Skeletal muscle satellite cell (primary cell): ENCODE results near the gene NOTCH2.
"Not testable (repeated sequence)": the region's sequence is repeated elsewhere in the genome, so short reads cannot be mapped to it uniquely, and the experiment has no call there.

Experiments
- H3K27me3 ChIP-seq: 2 replicates; pipeline ENCODE4 v1.7.0; 2013; ENCODE audit warnings: low read length; ENCODE audit not compliant: control insufficient read depth, insufficient read depth
- H3K36me3 ChIP-seq: 2 replicates; pipeline ENCODE4 v1.7.0; 2013; ENCODE audit warnings: mild to moderate bottlenecking, control low read depth, low read length; ENCODE audit not compliant: insufficient read depth
- H3K4me1 ChIP-seq: 2 replicates; pipeline ENCODE4 v1.7.0; 2013; ENCODE audit warnings: low read length; ENCODE audit not compliant: control insufficient read depth, insufficient read depth
- H3K4me2 ChIP-seq: 2 replicates; pipeline ENCODE4 v1.7.0; 2013; ENCODE audit warnings: mild to moderate bottlenecking, low read length
- H3K4me3 ChIP-seq: 2 replicates; pipeline ENCODE4 v1.7.0; 2013; ENCODE audit warnings: low read length
- H3K9ac ChIP-seq: 2 replicates; pipeline ENCODE4 v1.7.0; 2013; ENCODE audit warnings: mild to moderate bottlenecking, low read depth, low read length, moderate library complexity
- H3K9me3 ChIP-seq: replicated peaks from 2 replicates; pipeline ENCODE4 v1.7.0; 2013; ENCODE audit warnings: mild to moderate bottlenecking, control low read depth, low read length

NOTCH2 gene

GRCh38 chr1:119984771-119985170 is 84.7 kb downstream of the NOTCH2 start:
- Histone ChIP-seq H3K4me3 (no peak overlapping the region), H3K27me3 (no peaks in the 10 kb centered on the region), H3K9me3 (no peaks in the 10 kb centered on the region), H3K36me3 (peaks cover 46% of the 10 kb centered on the region), H3K4me1 (peaks cover 60% of the 10 kb centered on the region), H3K4me2 (no peak overlapping the region), H3K9ac (no peak overlapping the region)

DNA sequence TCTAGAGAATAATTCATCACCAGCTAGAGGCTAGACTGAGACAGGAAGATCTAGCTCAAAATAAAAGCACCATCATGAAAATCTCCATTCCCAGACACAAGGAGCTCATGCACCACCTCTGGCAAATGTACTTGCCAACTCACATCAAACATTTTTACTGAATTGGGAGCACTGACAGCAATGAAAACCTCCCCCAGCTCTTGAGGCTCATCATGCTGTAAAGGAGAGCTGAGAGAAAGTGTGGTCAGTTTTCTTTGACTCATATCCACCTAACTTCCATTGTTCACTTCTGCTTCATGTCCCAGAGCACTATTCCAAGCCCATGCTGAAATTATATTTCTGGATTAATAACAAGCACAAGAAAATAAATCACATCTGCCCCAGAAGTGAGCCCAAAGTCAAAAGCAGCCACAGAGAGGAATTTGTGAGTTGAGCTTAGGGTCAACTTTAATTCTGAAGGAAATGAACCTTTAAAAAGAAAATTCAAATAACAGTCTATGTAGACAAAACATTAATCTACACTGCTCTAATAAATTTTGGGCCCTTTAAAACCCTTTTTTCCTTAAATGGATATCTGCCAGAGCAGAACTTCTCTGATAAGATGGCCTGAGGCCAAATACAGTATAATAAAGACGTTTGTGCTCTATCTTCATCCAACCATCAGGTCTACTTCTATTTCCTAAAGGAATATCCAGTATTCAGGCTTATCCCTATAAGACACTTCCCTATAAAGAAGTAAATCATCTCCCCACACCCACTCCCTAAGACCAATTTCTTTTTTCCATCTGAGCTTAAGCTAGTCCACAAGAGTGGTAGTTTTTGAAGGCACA is 87.3 kb downstream of the NOTCH2 start:
- Histone ChIP-seq H3K4me3 (no peak overlapping the region), H3K4me2 (no peak overlapping the region), H3K36me3 (peaks cover 46% of the 10 kb centered on the region), H3K4me1 (peaks cover 42% of the 10 kb centered on the region), H3K27me3 (no peaks in the 10 kb centered on the region), H3K9me3 (no peaks in the 10 kb centered on the region), H3K9ac (no peak overlapping the region)

DNA sequence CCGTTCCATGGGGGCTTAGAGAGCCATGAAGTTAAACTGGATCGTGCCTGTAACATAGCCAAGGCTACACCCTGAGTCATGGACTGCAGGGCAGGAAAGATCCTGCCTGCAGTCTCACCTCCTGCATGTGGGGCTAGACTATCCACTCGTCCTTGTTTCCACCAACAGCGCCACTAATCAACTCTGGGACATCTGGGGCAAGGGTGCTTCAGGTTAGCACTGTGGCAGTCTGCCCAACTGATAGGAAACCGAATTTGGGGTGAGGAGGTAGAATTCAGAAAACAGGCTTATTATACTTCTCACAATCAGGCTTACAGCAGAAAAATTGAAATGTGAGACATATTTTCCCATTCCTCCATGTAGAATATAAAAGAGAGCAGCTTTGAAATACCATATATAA is 88.0 kb downstream of the NOTCH2 start:
- H3K9ac ChIP-seq: no peak overlapping the region
- H3K4me3 ChIP-seq: no peak overlapping the region
- no peaks in the 10 kb centered on the region for H3K9me3 ChIP-seq
- no peaks in the 10 kb centered on the region for H3K27me3 ChIP-seq
- H3K4me2 ChIP-seq: no peak overlapping the region
- peaks cover 42% of the 10 kb centered on the region for H3K36me3 ChIP-seq
- peaks cover 36% of the 10 kb centered on the region for H3K4me1 ChIP-seq

GRCh38 chr1:119978018-119978505 is 91.4 kb downstream of the NOTCH2 start:
- H3K9me3 ChIP-seq: no peaks in the 10 kb centered on the region
- H3K27me3 ChIP-seq: no peaks in the 10 kb centered on the region
- peaks cover 29% of the 10 kb centered on the region for H3K36me3 ChIP-seq
- H3K4me1 ChIP-seq: peaks cover 19% of the 10 kb centered on the region
- no peak overlapping the region for H3K9ac ChIP-seq
- H3K4me2 ChIP-seq: no peak overlapping the region
- H3K4me3 ChIP-seq: no peak overlapping the region

DNA sequence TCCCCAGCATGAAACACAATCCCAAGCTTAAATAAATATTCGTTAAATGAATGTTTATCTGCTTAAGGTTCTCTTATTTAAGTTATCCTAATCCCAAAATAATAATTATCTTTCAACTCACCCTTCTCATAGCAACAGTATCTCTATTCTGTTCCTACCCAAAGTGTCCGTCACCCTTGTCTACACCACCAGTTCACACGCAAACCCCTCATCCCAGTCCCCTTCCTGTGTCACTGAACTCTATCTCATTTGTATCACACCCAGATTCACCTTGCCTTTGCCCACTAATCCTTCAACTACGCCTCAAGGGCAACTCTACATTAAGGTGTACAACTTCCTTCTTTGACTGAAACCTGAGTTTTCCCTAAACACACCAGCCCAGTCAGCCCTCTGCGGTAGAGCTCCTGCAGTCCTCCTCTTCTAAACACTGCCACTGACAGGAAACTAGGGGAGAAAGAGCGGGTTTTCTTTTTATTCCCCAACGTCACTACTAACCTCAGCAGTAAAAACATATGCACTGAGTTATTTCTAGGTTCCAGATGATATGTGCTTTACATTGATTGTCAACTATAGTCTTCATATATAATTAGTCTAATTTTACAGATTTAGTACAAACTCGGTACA is 92.2 kb downstream of the NOTCH2 start:
- not testable (repeated sequence) for H3K9me3 ChIP-seq, H3K9ac ChIP-seq, H3K4me3 ChIP-seq, H3K4me2 ChIP-seq, H3K27me3 ChIP-seq
- peaks cover 13% of the 10 kb centered on the region for H3K4me1 ChIP-seq
- peaks cover 36% of the 10 kb centered on the region for H3K36me3 ChIP-seq

- H3K27me3 ChIP-seq, H3K4me3 ChIP-seq, H3K9ac ChIP-seq, H3K4me1 ChIP-seq, H3K9me3 ChIP-seq, H3K4me2 ChIP-seq: not testable (repeated sequence)
- peaks cover 41% of the 10 kb centered on the region for H3K36me3 ChIP-seq
Observed at GRCh38 chr1:119975582-119976254, 93.7 kb downstream of the NOTCH2 start.

DNA sequence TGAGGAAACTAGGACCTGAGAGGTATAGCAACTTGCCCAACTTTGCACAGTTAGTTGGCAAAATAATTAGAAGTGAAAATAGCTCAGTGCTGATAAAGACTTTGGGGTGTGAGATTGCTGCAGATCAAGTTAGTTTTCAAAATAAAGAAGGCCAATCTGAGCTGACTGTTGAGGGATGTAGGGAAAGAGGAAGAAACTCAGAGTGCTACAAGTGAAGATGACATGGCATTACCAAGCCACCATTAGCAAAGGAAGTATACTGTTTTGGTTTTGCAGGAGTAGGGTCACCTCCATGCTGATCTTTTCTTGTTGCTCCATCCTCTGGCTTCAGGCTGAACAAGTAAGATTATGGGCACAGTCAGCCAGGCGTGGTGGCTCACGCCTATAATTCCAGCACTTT is 94.5 kb downstream of the NOTCH2 start:
- no peaks in the 10 kb centered on the region for H3K27me3 ChIP-seq
- peaks cover 5% of the 10 kb centered on the region for H3K4me1 ChIP-seq
- H3K4me2 ChIP-seq: no peak overlapping the region
- H3K36me3 ChIP-seq: peaks cover 36% of the 10 kb centered on the region
- H3K9ac ChIP-seq: no peak overlapping the region
- no peak overlapping the region for H3K4me3 ChIP-seq
- H3K9me3 ChIP-seq: no peaks in the 10 kb centered on the region

DNA sequence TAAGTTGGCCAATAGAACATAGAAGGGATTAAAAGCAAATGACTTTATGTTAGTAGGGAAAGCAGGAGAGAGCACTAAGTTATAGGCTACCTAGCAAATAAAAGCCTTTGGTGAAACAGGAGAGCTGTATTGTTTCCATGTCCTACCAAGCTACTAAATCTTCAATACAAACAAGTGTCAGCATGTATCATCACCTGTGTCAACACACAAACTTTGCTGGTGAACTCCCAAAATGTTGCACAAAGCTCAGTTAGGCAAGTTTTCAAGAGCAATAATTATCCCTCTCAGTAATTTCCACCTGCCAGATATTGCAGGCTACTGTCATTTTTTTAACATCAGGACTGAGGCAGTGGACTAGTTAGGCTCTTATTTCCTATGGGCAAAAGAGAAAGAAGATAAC is 95.4 kb downstream of the NOTCH2 start:
- Histone ChIP-seq H3K36me3 (peaks cover 43% of the 10 kb centered on the region), H3K9me3 (no peaks in the 10 kb centered on the region), H3K4me3 (no peak overlapping the region), H3K27me3 (no peaks in the 10 kb centered on the region), H3K4me2 (no peak overlapping the region), H3K4me1 (peaks cover 5% of the 10 kb centered on the region), H3K9ac (no peak overlapping the region)

- no peaks in the 10 kb centered on the region for H3K27me3 ChIP-seq
- H3K36me3 ChIP-seq: peaks cover 64% of the 10 kb centered on the region
- peaks cover 5% of the 10 kb centered on the region for H3K4me1 ChIP-seq
- no peaks in the 10 kb centered on the region for H3K9me3 ChIP-seq
- H3K4me3 ChIP-seq: no peak overlapping the region
- H3K4me2 ChIP-seq: no peak overlapping the region
- H3K9ac ChIP-seq: no peak overlapping the region
Observed at GRCh38 chr1:119971710-119972570, 97.5 kb downstream of the NOTCH2 start.

- no peaks in the 10 kb centered on the region for H3K9me3 ChIP-seq
- H3K4me2 ChIP-seq: no peak overlapping the region
- peaks cover 28% of the 10 kb centered on the region for H3K4me1 ChIP-seq
- H3K27me3 ChIP-seq: no peaks in the 10 kb centered on the region
- H3K9ac ChIP-seq: no peak overlapping the region
- H3K36me3 ChIP-seq: peaks cover 77% of the 10 kb centered on the region
- H3K4me3 ChIP-seq: no peak overlapping the region
Observed at GRCh38 chr1:119968601-119969000, 100.9 kb downstream of the NOTCH2 start.

- H3K36me3 ChIP-seq: peaks cover 82% of the 10 kb centered on the region
- peaks cover 28% of the 10 kb centered on the region for H3K4me1 ChIP-seq
- no peak overlapping the region for H3K9ac ChIP-seq
- no peak overlapping the region for H3K4me3 ChIP-seq
- no peaks in the 10 kb centered on the region for H3K27me3 ChIP-seq
- H3K4me2 ChIP-seq: no peak overlapping the region
- H3K9me3 ChIP-seq: no peaks in the 10 kb centered on the region
Observed at GRCh38 chr1:119968068-119968492, 101.4 kb downstream of the NOTCH2 start.
